OCI-LY3 (cell line): Measurements from ENCODE around the gene RPS24.

Experiments
- H2AFZ ChIP-seq: fragments of 200-600, 300-600 bp; shearing (Covaris generic); 2 replicates; pipeline ENCODE4 v1.6.0; 2014; ENCODE audit warnings: antibody characterized with exemption, low read depth, low read length
- H3K27ac ChIP-seq: fragments of 200-600, 300-600 bp; sonication (generic); 2 replicates; pipeline ENCODE4 v1.5.1; 2014; ENCODE audit warnings: mild to moderate bottlenecking, low read length, moderate library complexity, mixed read lengths
- H3K27me3 ChIP-seq: fragments of 200-600, 300-600 bp; sonication (generic); 2 replicates; pipeline ENCODE4 v1.6.1; 2014; ENCODE audit warnings: low read depth, low read length, mixed read lengths
- H3K36me3 ChIP-seq: fragments of 200-600, 300-600 bp; sonication (generic); replicated peaks from 2 replicates; pipeline ENCODE3; 2014; ENCODE audit warnings: low read depth, low read length, mixed read lengths
- H3K4me1 ChIP-seq: fragments of 300-600, 200-600 bp; sonication (generic); 2 replicates; pipeline ENCODE4 v1.6.1; 2014; ENCODE audit warnings: low read length, mixed read lengths
- H3K4me2 ChIP-seq: fragments of 200-600, 300-600 bp; sonication (generic); 2 replicates; pipeline ENCODE4 v1.6.1; 2014; ENCODE audit warnings: low read length, mixed read lengths
- H3K4me3 ChIP-seq: fragments of 300-600, 200-600 bp; sonication (generic); 2 replicates; pipeline ENCODE4 v1.5.1; 2014; ENCODE audit warnings: antibody characterized with exemption, mild to moderate bottlenecking, low read length, moderate library complexity
- H3K79me2 ChIP-seq: fragments of 300-600, 200-600 bp; shearing (Covaris generic); 2 replicates; pipeline ENCODE4 v1.6.1; 2014; ENCODE audit warnings: mild to moderate bottlenecking, low read length, mixed read lengths
- H3K9ac ChIP-seq: fragments of 300-600, 200-600 bp; shearing (Covaris generic); 2 replicates; pipeline ENCODE4 v1.6.0; 2014; ENCODE audit warnings: mild to moderate bottlenecking, low read length, moderate library complexity
- H3K9me3 ChIP-seq: fragments of 200-600, 300-600 bp; shearing (Covaris generic); 2 replicates; pipeline ENCODE4 v1.6.1; 2014; ENCODE audit warnings: low read length, mixed read lengths; ENCODE audit not compliant: insufficient read depth
- H4K20me1 ChIP-seq: fragments of 200-600, 300-600 bp; sonication (generic); 2 replicates; pipeline ENCODE4 v1.6.1; 2016; ENCODE audit warnings: low read length, mixed read lengths; ENCODE audit not compliant: insufficient read depth
- EZH2phosphoT487 ChIP-seq: fragments of 200-600 bp; shearing (Covaris generic); IDR thresholded peaks from 2 replicates; pipeline ENCODE4 v1.6.1; 2018; ENCODE audit warnings: antibody characterized with exemption, mixed run types, low read depth
- TF ChIP-seq, protein P1 (sequence below): fragments of 200-600, 300-600 bp; sonication (generic); IDR thresholded peaks from 2 replicates; pipeline ENCODE4 v1.5.1; 2014; ENCODE audit warnings: antibody characterized with exemption, low read length, low read depth

Gene RPS24

DNA sequence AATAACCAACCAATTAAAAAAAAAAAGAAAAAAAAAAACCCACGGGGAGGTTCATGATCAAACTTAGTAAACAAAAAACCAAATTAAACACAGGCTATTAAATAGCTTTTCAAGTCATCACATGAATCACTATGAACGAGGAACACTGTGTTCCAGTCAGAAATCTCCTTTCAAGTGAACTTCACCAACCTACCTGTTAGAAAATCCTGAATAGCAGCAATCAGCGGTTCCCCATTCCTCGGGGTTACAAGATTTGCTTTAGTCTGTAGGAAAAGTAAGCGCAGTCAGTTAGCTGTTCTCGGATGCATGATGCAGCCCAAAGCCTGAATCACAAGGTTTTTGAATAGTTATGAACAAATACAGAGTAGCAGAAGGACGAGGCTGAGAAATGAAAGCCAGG is 23.4 kb upstream of the RPS24 start:
- TF ChIP-seq, protein P1, sequence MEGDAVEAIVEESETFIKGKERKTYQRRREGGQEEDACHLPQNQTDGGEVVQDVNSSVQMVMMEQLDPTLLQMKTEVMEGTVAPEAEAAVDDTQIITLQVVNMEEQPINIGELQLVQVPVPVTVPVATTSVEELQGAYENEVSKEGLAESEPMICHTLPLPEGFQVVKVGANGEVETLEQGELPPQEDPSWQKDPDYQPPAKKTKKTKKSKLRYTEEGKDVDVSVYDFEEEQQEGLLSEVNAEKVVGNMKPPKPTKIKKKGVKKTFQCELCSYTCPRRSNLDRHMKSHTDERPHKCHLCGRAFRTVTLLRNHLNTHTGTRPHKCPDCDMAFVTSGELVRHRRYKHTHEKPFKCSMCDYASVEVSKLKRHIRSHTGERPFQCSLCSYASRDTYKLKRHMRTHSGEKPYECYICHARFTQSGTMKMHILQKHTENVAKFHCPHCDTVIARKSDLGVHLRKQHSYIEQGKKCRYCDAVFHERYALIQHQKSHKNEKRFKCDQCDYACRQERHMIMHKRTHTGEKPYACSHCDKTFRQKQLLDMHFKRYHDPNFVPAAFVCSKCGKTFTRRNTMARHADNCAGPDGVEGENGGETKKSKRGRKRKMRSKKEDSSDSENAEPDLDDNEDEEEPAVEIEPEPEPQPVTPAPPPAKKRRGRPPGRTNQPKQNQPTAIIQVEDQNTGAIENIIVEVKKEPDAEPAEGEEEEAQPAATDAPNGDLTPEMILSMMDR, result no peak
- no peak for TF ChIP-seq EZH2phosphoT487
- H3K4me2 ChIP-seq, result no peak overlapping the region
- H3K79me2 ChIP-seq, result no peaks in the 10 kb centered on the region
- no peak overlapping the region for H3K4me3 ChIP-seq
- no peaks in the 10 kb centered on the region for H3K9me3 ChIP-seq
- H2AFZ ChIP-seq, result no peak overlapping the region
- no peak overlapping the region for H3K9ac ChIP-seq
- H3K36me3 ChIP-seq, result peaks cover 5% of the 10 kb centered on the region
- H3K27me3 ChIP-seq, result no peaks in the 10 kb centered on the region
- no peaks in the 10 kb centered on the region for H4K20me1 ChIP-seq
- H3K27ac ChIP-seq, result no peak overlapping the region
- no peaks in the 10 kb centered on the region for H3K4me1 ChIP-seq

DNA sequence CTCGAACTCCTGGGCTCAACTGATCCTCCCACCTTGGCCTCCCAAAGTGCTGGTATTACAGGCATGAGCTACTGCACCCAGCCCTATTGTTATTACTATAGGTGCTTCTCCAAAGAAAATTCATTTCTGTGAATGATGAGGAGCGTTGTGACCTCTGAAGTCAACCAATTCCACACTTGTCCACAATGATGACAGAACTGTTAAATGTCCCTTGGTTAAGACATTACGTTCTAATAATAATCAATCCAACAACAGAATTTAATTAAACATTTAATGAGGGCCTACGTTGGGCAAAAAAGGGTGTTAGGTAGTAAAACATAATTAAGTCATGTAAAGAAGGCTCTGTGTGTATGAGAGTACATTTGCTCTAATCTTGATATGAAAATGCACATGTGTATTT is 22.6 kb upstream of the RPS24 start:
- no peak overlapping the region for H3K4me2 ChIP-seq
- no peak for TF ChIP-seq EZH2phosphoT487
- TF ChIP-seq, protein P1, result no peak
- H4K20me1 ChIP-seq, result no peaks in the 10 kb centered on the region
- no peaks in the 10 kb centered on the region for H3K79me2 ChIP-seq
- H3K9ac ChIP-seq, result no peak overlapping the region
- H3K27me3 ChIP-seq, result no peaks in the 10 kb centered on the region
- no peaks in the 10 kb centered on the region for H3K4me1 ChIP-seq
- no peak overlapping the region for H3K4me3 ChIP-seq
- H3K36me3 ChIP-seq, result peaks cover 5% of the 10 kb centered on the region
- H3K27ac ChIP-seq, result no peak overlapping the region
- H3K9me3 ChIP-seq, result no peaks in the 10 kb centered on the region
- H2AFZ ChIP-seq, result no peak overlapping the region

DNA sequence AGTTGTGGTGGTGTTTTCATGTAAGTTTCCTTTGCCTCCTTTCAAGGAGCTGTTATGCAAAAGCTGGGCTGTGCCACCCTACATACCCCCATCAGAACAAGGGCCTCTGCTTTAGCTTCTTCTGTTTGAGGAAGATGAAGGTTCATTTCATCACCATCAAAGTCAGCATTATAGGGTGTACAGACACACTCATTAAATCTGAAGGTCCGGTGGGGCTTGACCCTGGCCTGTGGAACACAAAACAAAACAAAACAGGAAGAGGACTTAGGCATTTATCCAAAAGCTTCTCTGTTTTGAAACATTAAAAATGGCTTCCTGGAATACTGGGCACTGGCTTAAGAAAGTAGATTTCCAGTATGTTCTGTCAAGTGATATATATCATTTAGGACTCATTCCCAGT is 20.1 kb upstream of the RPS24 start:
- H3K36me3 ChIP-seq, result peaks cover 3% of the 10 kb centered on the region

GRCh38 chr10:78015546-78015945 is 18.1 kb upstream of the RPS24 start:
- TF ChIP-seq, protein P1, result no peak
- no peak for TF ChIP-seq EZH2phosphoT487
- H3K36me3 ChIP-seq, result peaks cover 8% of the 10 kb centered on the region

More for the DNA sequence above, 20.1 kb upstream of the RPS24 start:
- Histone ChIP-seq H3K4me2 (no peak overlapping the region), H3K4me3 (no peak overlapping the region), H3K9me3 (no peaks in the 10 kb centered on the region), H3K27ac (no peak overlapping the region), H3K79me2 (no peaks in the 10 kb centered on the region), H4K20me1 (no peaks in the 10 kb centered on the region), H3K9ac (no peak overlapping the region), H2AFZ (no peak overlapping the region), H3K4me1 (no peaks in the 10 kb centered on the region), H3K27me3 (no peaks in the 10 kb centered on the region)
- no peak for TF ChIP-seq EZH2phosphoT487
- TF ChIP-seq, protein P1, result no peak

More at GRCh38 chr10:78015546-78015945, 18.1 kb upstream of the RPS24 start:
- no peaks in the 10 kb centered on the region for H3K79me2 ChIP-seq
- no peak overlapping the region for H2AFZ ChIP-seq
- H3K9ac ChIP-seq, result no peak overlapping the region
- H3K4me2 ChIP-seq, result no peak overlapping the region
- no peak overlapping the region for H3K4me3 ChIP-seq
- H3K27me3 ChIP-seq, result no peaks in the 10 kb centered on the region
- H3K27ac ChIP-seq, result no peak overlapping the region
- H4K20me1 ChIP-seq, result no peaks in the 10 kb centered on the region
- no peaks in the 10 kb centered on the region for H3K9me3 ChIP-seq
- no peaks in the 10 kb centered on the region for H3K4me1 ChIP-seq
